HG03108 (cell line): ENCODE results near the gene B4GALT5.
"Not testable (repeated sequence)": the region's sequence is repeated elsewhere in the genome, so short reads cannot be mapped to it uniquely, and the experiment has no call there.

Experiments used
- ATAC-seq: cut with Tn5 transposase; IDR thresholded peaks from one replicate; pipeline ENCODE4 v1.9.1; 2021; ENCODE audit warnings: moderate library complexity; ENCODE audit not compliant: unreplicated experiment

Gene B4GALT5

GRCh38 chr20:49713753-49714712, at the start of gene B4GALT5:
Gene B4GALT5, minus strand, starts transcription at chr20:49713878. Its CDS starts 188 bp downstream, at chr20:49713690.
- ATAC-seq = peak; percentile 77

GRCh38 chr20:49762940-49763766, 49.5 kb upstream of the B4GALT5 start:
- ATAC-seq = no peak

- ATAC-seq = not testable (repeated sequence)
Measured at GRCh38 chr20:49761888-49762287, 48.2 kb upstream of the B4GALT5 start.

GRCh38 chr20:49759266-49759950, 45.7 kb upstream of the B4GALT5 start:
- no peak for ATAC-seq

- ATAC-seq = no peak
Measured at GRCh38 chr20:49758781-49759180, 45.1 kb upstream of the B4GALT5 start.

- no peak for ATAC-seq
Measured at GRCh38 chr20:49757597-49757996, 43.9 kb upstream of the B4GALT5 start.

- no peak for ATAC-seq
Measured at GRCh38 chr20:49756241-49756640, 42.6 kb upstream of the B4GALT5 start.

- ATAC-seq = no peak
Measured at GRCh38 chr20:49754596-49754995, 40.9 kb upstream of the B4GALT5 start.

GRCh38 chr20:49753133-49753532, 39.5 kb upstream of the B4GALT5 start:
- no peak for ATAC-seq

- no peak for ATAC-seq
Measured at GRCh38 chr20:49752201-49752903, 38.7 kb upstream of the B4GALT5 start.

- ATAC-seq = no peak
Measured at GRCh38 chr20:49751397-49751736, 37.7 kb upstream of the B4GALT5 start.

- ATAC-seq = peak; percentile 63
Measured at GRCh38 chr20:49750611-49751396, 37.1 kb upstream of the B4GALT5 start.

GRCh38 chr20:49749625-49750024, 35.9 kb upstream of the B4GALT5 start:
- ATAC-seq = no peak

GRCh38 chr20:49748525-49748838, 34.8 kb upstream of the B4GALT5 start:
- no peak for ATAC-seq

GRCh38 chr20:49747707-49748524, 34.2 kb upstream of the B4GALT5 start:
- ATAC-seq = no peak

- no peak for ATAC-seq
Measured at GRCh38 chr20:49742948-49743347, 29.3 kb upstream of the B4GALT5 start.

- no peak for ATAC-seq
Measured at GRCh38 chr20:49741977-49742376, 28.3 kb upstream of the B4GALT5 start.

- no peak for ATAC-seq
Measured at GRCh38 chr20:49740807-49741206, 27.1 kb upstream of the B4GALT5 start.

- ATAC-seq = no peak
Measured at GRCh38 chr20:49739042-49739441, 25.4 kb upstream of the B4GALT5 start.
